Measurements from ENCODE around the gene CIAPIN1.

- no peak for TF ChIP-seq CTCF (IDR thresholded peaks at IDR 0.05)
- no peak for TF ChIP-seq POLR2A (IDR thresholded peaks at IDR 0.05)
Measured at GRCh38 chr16:57409065-57409464, 38.1 kb downstream of the CIAPIN1 start.
